ENCODE results near the gene MYZAP.
"Not testable (repeated sequence)": the region's sequence is repeated elsewhere in the genome, so short reads cannot be mapped to it uniquely, and the experiment has no call there.

Gene MYZAP

DNA sequence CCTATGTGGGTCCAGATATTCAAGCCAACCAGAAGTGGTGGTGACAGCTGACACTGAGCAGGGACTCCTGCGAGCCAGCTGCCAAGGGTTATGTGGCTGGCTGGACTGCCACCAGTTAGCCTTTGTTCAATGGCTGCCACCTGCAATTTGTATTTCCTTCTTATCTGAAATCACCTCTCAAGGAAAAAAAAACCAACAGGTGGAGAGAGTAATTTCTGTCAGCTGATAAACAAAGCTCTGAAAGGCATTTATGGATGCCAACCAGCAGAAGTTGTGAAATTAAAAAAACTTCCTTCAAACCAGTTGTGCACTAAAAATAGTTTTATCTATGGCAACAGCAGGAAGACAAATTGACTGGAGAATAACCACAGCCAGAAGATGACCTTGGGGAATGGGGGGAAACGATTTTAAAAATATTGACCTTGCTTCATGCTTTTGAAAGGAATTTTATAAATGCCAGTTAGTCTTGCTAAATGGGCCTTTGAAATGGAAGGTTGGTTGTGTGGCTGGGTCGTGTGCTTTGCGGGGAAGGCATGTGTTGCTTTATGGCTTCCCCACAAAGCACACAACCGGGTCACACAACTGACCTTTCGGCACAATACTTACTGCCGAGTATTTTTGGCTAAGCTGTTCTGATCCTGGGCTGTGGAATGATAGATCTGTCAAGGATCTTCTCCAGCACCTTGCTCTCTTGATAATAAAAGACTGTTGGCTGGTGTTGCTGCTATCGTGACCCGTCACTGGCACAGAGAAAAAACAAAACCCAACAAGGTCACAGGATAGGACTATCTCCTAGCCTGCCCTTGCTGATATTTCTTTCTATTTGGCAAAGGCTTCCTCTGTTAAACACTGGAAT lies 3.5 kb downstream of the MYZAP start:
- DNase-seq, result no peak

DNA sequence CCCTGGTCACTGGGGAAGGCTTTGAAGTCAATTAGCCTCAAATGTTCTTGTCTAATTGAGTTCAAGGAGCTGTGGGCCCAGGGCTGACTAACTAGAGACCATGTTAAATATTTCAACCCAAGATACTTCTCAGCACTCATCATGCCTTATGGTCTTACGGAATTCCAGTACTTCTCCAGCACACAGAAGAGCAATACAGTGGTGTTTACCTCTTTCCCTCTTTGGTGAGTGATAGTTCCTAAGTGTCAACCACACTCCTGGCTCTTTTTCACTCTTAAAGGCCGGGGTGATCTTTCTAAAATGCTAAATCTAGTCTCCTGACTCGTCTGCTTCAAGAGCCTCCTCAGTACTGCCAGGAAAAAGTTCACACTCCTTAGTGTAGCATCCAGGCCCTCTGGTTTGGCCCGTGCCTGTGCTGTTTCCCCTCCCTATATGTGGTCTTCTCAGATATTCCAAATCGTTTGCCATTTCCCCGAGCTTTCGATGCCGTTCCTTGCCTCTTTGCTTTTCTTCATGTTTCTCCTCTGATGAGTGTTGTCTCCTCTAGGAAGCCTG lies 4.7 kb downstream of the MYZAP start:
- DNase-seq, result no peak

DNA sequence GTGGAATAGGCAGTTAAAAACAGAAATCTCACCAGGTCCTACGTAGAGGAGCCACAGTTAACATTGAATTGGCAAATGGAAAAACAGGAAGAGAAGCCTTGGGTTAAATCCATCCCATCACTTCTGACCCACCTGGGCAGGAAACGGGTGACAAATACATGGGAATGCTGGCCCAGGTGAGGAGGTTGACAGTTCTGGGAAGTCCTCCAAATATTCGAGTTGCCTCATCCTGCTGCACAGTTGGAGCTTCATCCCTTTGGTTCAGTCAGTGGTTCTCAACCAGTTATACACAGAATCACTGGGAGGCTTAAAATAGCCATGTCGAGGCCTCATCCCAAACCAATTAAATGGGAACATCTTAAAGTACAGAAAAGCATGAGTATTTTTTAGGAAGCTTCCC lies 5.3 kb downstream of the MYZAP start:
- DNase-seq, result no peak

GRCh38 chr15:57597431-57597830 lies 5.7 kb downstream of the MYZAP start:
- DNase-seq, result no peak

GRCh38 chr15:57598346-57598745 lies 6.6 kb downstream of the MYZAP start:
- no peak for DNase-seq

DNA sequence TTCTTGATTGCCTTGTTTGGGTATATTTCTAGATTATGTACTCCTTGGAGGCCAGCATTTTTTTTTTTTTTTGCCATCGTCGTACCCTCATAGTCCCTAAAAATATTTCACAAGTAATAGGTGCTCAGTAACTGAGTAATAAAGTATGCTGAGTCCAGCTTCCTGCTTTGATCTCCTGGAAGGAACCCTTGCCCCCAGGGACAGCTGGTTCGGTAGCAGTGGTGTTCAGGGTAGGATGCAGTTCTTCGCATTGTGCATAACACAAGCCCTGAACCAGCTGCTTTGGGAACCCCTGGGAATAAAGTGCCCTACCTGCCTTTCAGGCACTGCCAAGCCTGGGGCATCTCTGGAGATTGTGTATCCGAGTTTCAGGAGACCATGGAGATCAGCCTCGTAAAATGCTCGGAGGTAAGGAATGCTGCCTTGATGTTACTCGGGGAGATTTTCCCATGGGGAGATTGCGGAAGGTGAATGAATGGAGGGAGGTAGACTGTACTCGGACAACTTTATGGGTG lies 7.6 kb downstream of the MYZAP start:
- no peak for DNase-seq

DNA sequence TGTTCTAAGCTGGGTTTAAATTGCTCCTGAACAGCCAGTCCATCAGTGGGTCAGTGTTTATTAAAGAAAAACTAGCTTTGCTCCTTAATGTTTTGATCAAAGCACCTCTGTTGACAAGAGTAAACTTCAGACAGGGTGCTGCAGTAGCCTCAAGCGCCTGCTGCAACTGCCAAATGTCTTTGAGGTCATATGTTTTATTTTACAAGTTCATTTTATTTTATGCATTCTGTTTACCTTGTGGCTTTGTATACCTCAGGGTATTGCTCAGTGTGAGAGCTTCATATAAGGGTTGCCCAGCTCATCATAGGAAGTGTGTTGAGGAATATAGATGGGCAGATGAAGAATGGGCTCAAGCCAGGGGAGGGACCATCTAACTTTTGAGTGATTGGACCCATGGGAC lies 8.5 kb downstream of the MYZAP start:
- no peak for DNase-seq

DNA sequence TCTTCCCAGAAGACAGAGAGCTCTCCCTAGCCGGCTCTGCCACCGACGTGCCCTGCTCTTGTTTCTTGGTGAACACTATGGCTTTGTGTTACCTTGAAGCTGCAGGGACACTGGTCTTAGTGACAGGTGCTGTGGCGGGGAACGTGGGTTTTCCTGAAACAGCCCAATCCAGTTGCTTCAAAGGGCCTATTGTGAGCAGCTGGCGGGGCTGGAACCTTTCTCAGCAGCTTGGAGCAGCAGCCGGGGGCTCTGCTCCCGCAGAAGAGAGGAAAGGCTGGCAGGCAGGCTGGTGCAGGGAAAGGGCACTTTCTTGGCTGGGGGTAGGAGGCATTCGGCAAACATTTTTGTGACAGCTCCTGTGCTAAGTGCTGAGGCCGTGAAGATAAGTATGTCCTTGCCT lies 12.8 kb downstream of the MYZAP start:
- DNase-seq, result no peak

- DNase-seq, result no peak
These were observed 13.8 kb downstream of the MYZAP start for GRCh38 chr15:57605491-57605890.

GRCh38 chr15:57606048-57606447 lies 14.3 kb downstream of the MYZAP start:
- no peak for DNase-seq

- DNase-seq, result no peak
These were observed 15.1 kb downstream of the MYZAP start for GRCh38 chr15:57606816-57607215.

GRCh38 chr15:57607570-57608000 lies 15.9 kb downstream of the MYZAP start:
- DNase-seq, result no peak

DNA sequence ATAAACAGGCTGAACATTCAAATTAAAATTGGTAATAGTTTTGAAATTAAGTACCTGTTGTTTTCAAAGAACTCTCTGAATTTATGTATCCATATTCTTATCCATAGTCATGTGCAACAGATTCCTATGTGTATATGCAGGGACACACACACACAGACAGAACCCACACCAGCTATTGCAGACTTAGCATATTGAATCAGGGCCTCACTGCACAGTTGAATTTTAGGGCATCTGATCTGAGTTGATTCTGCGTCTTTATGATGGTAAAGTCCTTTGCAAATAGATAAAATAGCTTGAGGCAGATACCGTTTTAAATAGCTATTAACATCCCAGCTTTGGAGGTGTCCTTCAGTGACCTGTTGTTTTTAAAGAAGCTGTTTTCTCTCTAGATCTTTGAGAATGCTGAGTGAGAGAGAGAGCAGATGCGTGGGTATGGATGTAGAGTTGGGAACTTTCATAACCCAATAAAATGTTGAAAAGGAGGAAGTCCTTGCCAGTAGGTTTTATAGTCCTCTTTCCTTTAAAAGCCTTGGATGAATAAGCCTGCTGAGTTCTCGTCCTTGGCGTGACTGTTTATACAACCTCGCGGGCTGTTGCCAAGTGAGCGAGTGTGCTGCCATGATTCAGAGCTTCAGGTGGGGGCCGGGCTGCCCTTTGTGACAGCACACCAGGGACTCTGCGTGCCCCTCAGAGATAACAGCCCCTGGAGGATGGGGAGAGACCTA lies 18.3 kb downstream of the MYZAP start:
- no peak for DNase-seq

- DNase-seq, result no peak
These were observed 19.4 kb downstream of the MYZAP start for GRCh38 chr15:57611123-57611522.

- no peak for DNase-seq
These were observed 20.2 kb downstream of the MYZAP start for GRCh38 chr15:57611938-57612337.

DNA sequence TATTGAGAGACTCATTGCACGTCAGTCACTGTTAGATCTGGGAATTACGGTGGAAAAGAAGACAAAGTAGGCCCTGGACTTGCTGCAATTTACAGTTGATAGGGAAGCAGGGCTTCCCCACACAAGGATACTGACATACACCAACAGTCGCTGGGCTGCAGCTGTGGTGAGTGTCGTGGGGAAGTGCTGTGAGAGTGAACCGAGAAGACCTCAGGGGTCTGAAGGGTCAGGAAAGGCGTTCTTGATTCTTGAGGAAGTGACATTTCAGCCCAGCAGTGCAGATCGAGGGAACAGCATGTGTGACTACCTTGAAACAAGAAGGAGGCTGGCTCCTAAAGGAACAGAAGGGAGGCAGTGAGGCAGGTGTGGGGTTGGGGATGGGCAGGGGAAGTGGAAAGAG lies 22.5 kb downstream of the MYZAP start:
- no peak for DNase-seq

DNA sequence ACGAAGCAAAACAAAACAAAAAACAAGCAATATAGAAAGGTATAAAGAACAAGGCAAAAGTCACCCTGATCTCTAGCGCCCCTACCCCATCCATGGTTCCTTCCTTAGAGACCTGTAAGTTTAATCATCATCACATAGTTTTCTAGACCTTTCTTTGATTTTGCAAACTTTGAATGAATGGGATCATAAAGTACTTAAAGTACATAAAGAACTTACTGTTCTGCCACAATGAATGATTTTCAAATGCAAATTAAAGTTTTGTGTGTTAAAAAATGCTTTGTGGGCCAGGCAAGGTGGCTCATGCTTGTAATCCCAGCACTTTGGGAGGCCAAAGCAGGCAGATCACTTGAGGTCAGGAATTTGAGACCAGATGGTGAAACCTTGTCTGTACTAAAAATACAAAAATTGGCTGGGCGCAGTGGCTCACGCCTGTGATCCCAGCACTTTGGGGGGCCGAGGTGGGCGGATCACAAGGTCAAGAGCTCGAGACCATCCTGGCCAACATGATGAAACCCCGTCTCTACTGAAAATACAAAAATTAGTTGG lies 24.3 kb downstream of the MYZAP start:
- DNase-seq, result not testable (repeated sequence)

GRCh38 chr15:57618325-57618724 lies 26.6 kb downstream of the MYZAP start:
- DNase-seq, result no peak

GRCh38 chr15:57619746-57620145 lies 28.0 kb downstream of the MYZAP start:
- DNase-seq, result no peak

GRCh38 chr15:57624730-57625129 lies 33.0 kb downstream of the MYZAP start:
- DNase-seq, result no peak

DNA sequence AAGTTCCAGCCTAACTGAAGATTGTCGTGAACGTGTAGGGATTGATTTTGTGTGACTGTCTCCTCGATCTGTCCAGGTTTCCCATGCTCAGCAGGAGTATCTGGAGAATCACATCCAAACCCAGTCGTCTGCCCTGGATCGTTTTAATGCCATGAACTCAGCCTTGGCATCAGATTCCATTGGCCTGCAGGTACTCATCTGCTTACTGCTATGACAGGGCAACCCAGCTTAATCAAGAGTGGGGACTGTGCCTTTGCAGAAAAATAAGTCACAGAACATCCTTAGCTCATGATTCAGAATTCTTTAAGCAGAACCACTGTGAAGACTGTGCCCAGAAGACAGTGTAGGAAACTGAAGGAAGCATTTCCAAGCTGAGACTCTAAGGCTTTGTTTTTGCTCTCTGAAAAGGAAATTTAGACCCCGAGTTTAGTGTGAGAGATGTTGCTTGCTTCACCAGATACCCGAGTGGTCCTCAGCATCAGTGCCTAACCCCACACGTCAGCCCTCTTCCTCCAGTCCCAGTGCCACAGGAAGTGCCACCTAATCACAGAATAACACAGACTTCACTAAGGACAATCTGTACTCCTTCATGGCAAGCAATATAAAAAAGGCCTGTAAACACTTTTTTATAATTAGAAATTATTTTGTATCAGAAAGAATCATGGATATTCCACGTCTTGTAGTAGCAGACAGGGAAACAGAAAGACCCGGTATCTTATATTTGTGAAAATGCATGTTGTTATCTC lies 34.2 kb downstream of the MYZAP start:
- DNase-seq, result no peak

GRCh38 chr15:57626713-57627440 lies 35.2 kb downstream of the MYZAP start:
- DNase-seq, result no peak

Measured in cortex of kidney (tissue), 1 donor.